Gastroesophageal sphincter (tissue), 3 donors: ENCODE data around the gene GGCT.

Experiments
- CTCF ChIP-seq, 4 experiments: fragments of 200-600 bp in 2 of 4; fragments of 450-650 bp in 2 of 4; sonication (generic) in 1 of 4; IDR thresholded peaks; one replicate each; pipeline ENCODE4 v1.5.1; 2017 to 2019; ENCODE audit warnings: antibody characterized with exemption in 4 of 4, mild to moderate bottlenecking in 2 of 4, moderate library complexity in 2 of 4
- POLR2A ChIP-seq, 2 donors: fragments of 450-650 bp; IDR thresholded peaks; one replicate each; pipeline ENCODE4 v1.6.1; 2017; ENCODE audit warnings: antibody characterized with exemption in 2 of 2, mild to moderate bottlenecking in 2 of 2, moderate library complexity in 1 of 2

GRCh38 chr7:30524545-30524944, 19.9 kb upstream of the GGCT start:
- TF ChIP-seq CTCF (IDR thresholded peaks at IDR 0.05) (no peak), POLR2A (IDR thresholded peaks at IDR 0.05) (no peak)
